ENCODE data around the gene GNAT1. TPM values are rescaled to one million over a fixed set of nuclear protein-coding genes. Genes with fewer than 3 reads are reported as not detected.

GNAT1 gene
- total and polyA plus RNA-seq, 2 of the 13 experiments (the other 11 are each of a cell fraction or from before 2014, with no cell fraction given), result 0.15 TPM; not detected in 1

GRCh38 chr3:50245831-50246516, 54.6 kb downstream of the GNAT1 start (continued):
- TF ChIP-seq ZBED4 (CRISPR knock-in tag; IDR thresholded peaks at IDR 0.05; ENCODE audit: borderline replicate concordance) (no peak), JUN (CRISPR knock-in tag; IDR thresholded peaks at IDR 0.05) (no peak), PRPF4 (IDR thresholded peaks at IDR 0.05; ENCODE audit: low read depth, low read length, poor library complexity, severe bottlenecking) (peak; percentile 91), ADNP (CRISPR knock-in tag; IDR thresholded peaks at IDR 0.05) (no peak), SP4 (CRISPR knock-in tag; IDR thresholded peaks at IDR 0.05) (peak; percentile 40; the same call in 1 of the 2 replicates), RFX5 (IDR thresholded peaks at IDR 0.05; ENCODE audit: low read depth, low read length) (no peak), ZSCAN22 (CRISPR knock-in tag; IDR thresholded peaks at IDR 0.05) (no peak), NR1H2 (CRISPR knock-in tag; IDR thresholded peaks at IDR 0.05; ENCODE audit: borderline replicate concordance, low read depth) (no peak), MYPOP (CRISPR knock-in tag; IDR thresholded peaks at IDR 0.05) (no peak), HIVEP1 (CRISPR knock-in tag; IDR thresholded peaks at IDR 0.05) (peak; percentile 72), ZNF138 (CRISPR knock-in tag; IDR thresholded peaks at IDR 0.05; ENCODE audit: low read depth) (no peak), SNAI1 (CRISPR knock-in tag; IDR thresholded peaks at IDR 0.05; ENCODE audit: borderline replicate concordance) (no peak; the same call in 1 of the 2 replicates), NR2F6 (IDR thresholded peaks at IDR 0.05) (no peak), NR2F6 (CRISPR knock-in tag; IDR thresholded peaks at IDR 0.05) (no peak; the same call in 1 of the 2 replicates), JARID2 (CRISPR knock-in tag; IDR thresholded peaks at IDR 0.05; ENCODE audit: insufficient replicate concordance) (no peak), ZBTB44 (CRISPR knock-in tag; IDR thresholded peaks at IDR 0.05) (peak; percentile 39; the same call in 1 of the 2 replicates), XBP1 (CRISPR knock-in tag; IDR thresholded peaks at IDR 0.05) (no peak), NR2C2 (CRISPR knock-in tag; IDR thresholded peaks at IDR 0.05; ENCODE audit: borderline replicate concordance) (no peak), ZNF367 (CRISPR knock-in tag; IDR thresholded peaks at IDR 0.05; ENCODE audit: borderline replicate concordance) (no peak), HDAC2 (CRISPR knock-in tag; IDR thresholded peaks at IDR 0.05) (peak; percentile 20; the same call in 1 of the 2 replicates), ZNF292 (CRISPR knock-in tag; IDR thresholded peaks at IDR 0.05; ENCODE audit: borderline replicate concordance, low read depth) (no peak), ZNF33B (CRISPR knock-in tag; IDR thresholded peaks at IDR 0.05) (no peak), TCF7 (IDR thresholded peaks at IDR 0.05; ENCODE audit: low read depth) (no peak), ZNF563 (CRISPR knock-in tag; IDR thresholded peaks at IDR 0.05) (no peak), ZNF557 (CRISPR knock-in tag; IDR thresholded peaks at IDR 0.05) (no peak), FOXP1 (IDR thresholded peaks at IDR 0.05) (no peak), FOXP1 (CRISPR knock-in tag; IDR thresholded peaks at IDR 0.05) (no peak)

Data from HepG2 (cell line).